Measurements from ENCODE around the gene PTPRN2.
A peak's percentile ranks its signal among the peaks of the same experiment; 100 is the strongest.

PTPRN2 gene

DNA sequence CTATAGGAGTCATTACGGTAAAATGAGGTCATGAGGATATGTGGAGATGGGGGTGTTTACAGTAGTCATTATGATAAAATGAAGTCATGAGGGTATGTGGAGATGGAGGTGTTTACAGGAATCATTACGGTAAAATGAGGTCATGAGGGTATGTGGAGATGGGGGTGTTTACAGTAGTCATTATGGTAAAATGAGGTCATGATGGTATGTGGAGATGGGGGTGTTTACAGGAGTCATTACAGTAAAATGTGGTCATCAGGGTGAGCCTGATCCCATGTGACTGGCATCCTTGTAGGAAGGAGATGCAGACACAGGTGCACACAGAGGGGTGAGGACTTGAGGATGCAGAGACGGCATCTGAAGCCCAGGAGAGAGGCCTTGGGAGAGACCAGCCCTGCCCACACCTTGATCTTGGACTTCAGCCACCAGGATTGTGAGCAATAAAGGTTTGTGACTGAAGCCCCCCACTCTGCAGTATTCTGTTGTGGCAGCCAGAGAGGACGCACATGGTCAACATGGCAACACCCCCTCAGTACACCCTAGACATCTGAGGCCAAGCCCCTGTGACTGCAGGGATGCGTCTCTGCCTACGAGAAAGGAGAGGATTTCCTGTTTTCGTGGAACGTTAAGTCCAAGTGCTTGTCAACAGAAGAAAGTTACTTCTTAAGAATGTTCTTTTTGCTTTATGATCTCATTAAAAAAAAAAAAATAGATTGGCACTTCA lies 706.4 kb downstream of the PTPRN2 start:
- no peak for DNase-seq

DNA sequence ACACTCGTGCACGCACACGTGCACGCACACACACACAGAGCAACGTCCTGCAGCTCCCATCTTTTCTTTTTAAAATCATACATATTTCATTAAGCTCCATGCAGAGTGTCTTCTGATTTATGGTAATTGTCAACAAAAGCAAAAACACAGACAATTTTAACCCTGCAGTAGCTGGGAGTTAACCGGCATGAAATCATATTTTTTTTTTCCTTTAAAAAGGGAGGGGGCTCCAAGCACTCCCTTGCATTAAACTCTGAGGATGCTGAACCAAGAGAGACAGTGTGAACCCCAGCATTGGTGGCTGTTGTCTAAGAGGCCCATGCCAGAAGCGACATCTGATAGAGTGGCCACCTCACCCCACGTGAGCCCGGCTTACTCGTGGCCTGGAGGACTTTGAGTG lies 708.2 kb downstream of the PTPRN2 start:
- no peak for DNase-seq

DNA sequence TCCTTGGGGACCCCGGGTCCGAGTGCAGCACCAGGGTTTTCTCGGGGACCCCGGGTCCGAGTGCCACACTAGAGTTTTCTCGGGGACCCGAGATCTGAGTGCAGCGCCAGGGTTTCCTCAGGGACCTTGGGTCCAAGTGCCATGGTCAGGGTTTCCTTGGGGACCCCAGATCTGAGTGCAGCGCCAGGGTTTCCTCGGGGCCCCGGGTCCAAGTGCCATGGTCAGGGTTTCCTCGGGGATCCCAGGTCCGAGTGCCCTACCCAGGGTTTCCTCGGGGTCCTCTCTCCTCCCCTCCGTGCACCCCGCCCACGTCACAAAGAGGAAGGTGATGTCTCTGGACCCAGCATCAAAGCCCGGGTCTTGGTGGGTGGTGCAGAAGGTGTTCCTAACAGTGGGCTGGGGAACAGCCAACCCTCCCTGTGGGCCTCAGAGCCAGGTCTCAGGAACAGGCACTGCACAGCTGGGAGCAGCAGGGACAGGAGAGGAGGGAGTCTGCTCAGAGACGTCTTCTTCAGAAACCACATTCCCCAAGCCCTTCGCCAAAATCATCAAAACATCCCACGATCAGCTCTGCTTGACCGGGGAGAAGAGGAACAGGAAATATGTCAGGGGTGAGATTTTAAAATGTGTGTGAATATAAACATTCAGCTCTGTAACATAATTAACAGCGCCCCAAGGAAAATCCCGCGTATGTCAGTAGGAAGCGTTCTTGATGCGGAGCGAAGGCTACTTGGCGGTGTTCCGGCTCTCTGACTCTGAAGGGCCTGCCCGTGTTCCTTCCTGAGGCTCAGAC lies 710.1 kb downstream of the PTPRN2 start:
- DNase-seq = no peak

DNA sequence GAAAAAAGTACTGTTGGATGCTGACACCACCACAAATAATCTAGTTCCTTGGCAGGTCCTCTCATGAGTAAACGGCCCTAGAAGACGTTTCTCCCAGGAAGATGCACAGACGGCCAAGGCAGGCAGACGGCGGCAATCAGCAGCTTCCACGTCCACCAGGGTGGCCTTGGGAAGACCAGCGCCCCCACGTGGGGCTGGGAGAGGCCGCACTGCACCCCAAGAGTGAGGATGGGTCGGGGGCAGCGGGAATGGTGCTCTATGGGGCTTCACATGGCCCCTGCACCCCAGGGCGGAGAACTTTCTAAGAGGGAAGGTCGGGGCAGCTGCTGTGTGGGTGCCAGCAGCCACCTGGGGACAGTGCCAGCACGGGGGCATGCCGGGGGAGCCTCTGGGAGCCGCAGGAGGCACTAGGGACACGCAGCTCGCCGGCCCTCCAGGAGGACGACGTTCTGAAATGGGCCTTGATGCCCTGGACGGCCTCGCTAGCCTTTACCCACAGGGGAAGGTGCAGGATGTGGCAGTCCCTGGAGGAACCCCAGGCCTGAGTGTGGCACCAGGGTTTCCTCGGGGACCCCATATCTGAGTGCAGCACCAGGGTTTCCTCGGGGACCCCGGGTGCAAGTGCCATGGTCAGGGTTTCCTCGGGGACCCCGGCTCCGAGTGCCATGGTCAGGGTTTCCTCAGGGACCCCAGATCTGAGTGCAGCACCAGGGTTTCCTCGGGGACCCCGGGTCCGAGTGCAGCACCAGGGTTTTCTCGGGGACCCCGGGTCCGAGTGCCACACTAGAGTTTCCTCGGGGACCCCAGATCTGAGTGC lies 710.9 kb downstream of the PTPRN2 start:
- no peak for DNase-seq

DNA sequence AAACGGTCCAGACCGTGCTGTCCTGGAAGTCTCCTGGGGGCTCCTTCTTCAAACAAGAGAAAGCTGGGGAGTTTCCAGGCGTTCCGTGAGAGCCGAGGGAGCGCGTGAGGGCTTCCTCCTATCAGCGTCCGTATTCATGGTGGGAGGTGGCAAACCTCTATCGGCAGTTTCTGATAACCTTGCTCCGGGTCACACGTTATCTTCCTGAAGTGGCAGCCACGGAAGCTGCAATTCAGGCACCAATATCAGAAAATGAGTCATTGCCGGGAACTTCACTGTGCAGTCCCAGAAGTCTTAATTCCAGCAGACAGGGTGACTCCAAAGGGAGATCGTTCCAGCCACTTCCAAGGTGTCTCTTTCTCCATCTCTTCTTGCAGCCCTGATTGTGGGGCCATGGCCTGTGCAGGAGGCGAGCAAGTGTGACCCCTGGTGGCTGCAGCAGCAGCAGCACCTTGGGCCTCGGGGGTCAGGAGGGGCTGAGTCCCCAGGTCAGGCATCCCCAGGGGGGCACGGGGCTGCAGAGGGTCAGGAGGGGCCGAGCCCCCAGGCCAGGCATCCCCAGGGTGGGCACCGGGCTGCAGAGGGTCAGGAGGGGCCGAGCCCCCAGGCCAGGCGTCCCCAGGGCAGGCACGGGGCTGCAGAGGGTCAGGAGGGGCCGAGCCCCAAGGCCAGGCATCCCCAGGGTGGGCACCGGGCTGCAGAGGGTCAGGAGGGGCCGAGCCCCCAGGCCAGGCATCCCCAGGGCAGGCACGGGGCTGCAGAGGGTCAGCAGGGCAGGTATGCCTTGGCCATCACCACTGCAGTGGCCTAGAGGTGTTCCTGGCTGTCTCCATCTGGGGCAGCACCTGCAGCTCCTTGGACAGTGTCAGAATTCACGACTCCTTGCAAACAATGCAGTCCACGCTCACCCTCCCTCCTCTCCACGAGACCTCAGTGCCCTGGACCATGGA lies 712.1 kb downstream of the PTPRN2 start:
- peak; percentile 72 for DNase-seq

DNA sequence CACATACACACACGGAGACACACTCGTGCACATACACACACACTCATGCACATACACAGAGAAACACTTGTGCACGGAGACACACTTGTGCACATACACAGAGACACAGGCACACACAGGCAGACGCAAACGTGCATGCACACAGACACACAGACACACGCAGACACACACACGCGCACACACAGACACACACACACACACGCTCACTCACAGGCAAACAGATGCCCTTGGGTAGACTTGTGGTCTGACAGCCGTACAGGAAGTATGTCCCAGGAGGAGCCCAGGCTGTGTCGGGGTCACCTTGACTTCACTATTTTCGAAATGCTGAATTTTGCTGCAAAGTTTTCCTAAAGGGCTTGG lies 712.8 kb downstream of the PTPRN2 start:
- no peak for DNase-seq

DNA sequence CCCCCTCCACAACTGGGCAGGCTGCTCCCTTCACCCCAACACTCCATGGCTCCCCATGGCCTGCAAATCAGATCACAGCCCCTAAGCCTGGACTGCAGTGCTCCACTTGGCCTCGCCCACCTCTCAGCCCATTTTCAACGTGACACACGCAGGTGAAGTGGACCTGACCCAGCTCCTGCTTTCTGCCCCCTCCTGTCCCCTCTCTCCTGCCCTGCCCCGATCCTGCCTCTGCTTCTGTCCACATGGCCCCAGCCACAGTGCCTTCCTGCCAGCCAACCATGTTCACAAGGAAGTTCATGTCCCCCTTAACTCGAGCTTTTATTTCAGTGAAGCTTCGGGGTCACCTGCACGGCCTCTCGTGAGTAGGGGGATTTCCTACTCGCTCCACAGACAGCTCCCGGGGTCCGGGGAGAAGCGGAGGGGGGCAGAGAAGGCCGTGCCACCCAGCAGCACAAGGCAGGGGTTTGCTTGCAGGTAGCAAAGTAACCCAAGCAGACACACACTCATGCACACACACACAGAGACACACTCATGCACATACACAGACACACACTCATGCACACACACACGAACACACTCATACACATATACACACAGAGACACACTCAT lies 713.3 kb downstream of the PTPRN2 start:
- no peak for DNase-seq

DNA sequence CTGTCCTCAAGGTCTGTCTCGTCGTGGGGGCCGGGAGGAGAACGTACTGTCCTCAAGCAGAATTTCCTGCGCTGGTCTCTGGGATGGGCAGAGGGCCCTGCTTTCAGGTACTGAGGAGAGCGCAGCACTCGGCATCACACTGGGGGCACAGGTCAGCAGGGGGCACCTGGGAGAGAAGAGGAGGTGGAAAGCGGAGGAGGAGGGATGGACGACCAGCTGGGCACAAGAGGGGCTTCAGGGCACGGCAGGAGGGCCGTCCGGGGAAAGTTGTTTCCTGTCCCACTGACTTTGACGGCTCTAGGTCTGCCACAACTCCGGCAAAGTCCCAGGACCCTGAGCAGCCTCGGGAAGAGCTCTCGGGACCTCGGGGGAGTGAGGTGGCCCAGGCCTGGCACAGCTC lies 714.0 kb downstream of the PTPRN2 start:
- no peak for DNase-seq

DNA sequence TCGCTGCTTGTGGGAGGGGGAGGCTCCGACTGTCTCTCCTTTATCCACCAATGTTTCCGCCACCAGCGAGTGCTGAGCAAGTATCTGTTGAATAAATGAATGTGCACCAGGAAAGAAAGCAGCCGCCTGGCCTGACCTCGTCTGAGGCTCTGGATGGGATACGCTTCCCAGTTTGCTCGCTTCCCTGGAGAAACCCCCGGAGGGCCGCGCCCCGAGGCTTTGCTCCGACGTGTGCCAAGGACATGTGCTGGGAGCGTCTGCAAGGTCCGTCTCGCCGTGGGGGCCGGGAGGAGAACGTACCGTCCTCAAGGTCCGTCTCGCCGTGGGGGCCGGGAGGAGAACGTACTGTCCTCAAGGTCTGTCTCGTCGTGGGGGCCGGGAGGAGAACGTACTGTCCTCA lies 714.4 kb downstream of the PTPRN2 start:
- no peak for DNase-seq

DNA sequence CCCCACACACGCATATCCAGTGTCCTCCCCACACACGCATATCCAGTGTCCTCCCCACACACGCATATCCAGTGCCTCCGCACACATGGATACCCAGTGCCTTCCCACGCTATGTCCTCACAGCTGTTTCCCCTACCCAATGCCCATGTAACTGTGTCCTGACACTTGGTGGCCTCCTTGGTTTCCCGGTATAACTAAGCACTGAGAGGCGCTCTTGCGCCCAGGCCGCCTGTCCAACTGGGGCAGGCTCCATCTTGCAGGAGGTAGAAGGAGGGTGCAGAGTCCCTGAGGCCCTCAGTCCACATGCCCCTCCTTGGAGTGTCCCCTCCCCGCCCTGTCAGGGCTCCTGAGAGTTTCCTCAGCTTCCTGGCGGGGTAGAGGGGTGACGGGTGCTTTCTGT lies 715.2 kb downstream of the PTPRN2 start:
- DNase-seq = no peak

DNA sequence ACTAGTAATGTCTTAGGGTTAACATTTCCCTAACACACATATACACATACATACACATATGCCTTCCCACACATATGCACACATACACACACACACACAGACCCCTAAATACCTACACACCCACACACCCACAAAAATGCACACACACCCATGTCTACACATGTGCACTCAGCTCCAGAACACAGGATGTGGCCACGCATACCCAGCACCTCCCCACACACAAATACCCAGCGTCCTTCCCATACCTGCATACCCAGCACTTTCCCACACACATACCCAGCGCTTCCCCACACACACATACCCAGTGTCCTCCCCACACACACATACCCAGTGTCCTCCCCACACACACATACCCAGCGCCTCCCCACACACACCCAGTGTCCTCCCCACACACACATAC lies 715.9 kb downstream of the PTPRN2 start:
- no peak for DNase-seq

DNA sequence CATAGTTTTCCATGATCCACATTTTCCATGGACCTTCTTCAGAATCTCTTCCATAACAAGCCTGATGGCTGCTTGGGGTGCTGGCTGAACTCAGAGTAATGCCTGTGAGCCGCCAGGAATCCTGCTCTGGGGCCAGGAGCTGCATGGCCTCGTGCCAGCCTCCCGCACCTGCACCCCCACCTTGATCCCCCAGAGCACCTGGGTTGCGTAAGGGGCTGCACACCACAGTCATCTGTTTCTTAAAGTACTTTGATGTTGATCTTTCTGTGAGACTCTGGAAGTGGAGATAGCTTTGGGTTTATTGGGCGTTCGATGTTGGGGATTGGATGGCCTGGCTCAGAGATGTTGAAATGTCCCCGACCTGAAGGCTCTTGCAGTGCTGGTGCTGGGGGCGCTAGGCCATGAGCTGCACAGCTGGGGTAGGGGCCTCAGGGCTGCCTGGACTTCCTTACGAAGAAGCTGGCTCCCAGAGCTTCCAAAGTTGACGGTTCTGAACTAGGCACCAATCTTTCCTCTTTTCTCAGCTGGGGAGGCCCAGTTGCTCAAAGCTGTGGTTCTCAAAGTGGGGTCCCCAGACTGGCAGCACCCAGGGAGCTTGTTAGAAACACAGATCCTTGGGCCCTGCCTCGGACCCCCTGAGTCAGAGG lies 716.9 kb downstream of the PTPRN2 start:
- DNase-seq = no peak

DNA sequence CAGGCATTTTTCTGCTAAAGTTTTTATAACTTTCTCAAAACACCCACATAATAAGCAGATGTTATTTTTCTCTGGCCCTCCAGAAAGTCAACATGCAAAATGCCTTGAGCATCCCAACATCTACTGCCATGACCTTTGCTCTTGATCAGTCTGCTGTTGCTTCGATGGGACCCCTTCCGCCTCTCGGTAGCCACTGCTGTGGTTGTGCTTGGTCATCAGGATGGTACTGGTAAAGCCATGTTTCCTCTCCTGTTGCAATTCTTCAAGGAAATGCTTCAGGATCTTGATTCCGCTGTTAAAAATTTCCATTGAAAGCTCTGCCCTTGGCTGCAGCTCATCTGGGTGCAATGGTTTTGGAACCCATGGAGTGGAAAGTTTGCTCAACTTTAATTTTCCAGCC lies 717.8 kb downstream of the PTPRN2 start:
- DNase-seq = no peak

DNA sequence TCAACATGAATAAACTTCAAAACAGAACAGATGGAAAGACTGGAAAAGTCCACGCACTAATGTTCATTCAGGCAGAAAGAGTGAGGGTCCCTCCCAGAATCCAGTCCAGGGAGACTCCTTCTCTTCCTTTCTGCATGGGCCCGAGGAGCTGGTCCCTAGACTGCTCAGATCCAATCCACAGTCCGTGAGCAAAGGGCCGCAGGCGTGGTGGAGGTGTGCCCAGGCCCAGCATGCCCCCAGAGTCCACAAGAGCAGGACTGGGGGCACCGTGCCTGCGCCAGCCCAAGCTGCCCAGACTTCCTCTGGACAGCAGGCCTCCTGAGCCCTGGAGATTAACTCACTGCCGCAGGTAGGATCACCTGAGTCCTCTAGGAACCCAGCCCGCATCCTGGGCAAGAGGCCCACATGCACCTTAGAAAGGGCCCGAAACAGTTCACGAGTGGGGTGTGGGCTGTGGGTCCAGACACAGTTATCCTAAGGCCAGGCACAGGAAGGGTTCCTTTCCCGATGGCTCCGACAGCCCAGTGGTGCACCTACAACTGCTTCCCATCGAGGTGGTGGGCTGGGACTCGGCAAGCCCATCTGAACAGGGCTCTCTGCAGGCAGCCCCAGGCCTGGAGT lies 719.8 kb downstream of the PTPRN2 start:
- DNase-seq = no peak

DNA sequence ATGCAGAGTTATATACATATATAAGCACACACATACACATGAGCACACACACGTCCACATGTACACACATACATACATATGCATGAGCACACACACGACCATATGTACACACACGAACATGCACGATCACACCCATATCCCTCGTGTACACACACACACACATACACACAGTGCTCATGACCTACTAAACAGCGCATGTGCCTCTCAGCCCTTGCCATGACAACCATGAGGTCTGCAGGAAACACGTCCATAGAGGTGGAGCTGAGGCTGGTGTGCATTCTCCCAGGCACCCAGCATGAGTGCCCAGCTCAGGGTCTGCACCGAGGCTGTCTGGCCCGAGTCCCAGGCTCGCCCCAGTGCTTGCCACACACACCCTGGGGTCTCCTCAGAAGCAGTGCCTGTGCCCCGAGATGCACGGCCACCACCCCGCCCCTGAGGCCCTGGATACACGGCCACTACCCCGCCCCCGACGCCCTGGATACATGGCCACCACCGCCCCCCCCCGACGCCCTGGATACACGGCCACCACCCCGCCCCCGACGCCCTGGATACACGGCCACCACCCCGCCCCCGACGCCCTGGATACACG lies 721.2 kb downstream of the PTPRN2 start:
- DNase-seq = no peak

DNA sequence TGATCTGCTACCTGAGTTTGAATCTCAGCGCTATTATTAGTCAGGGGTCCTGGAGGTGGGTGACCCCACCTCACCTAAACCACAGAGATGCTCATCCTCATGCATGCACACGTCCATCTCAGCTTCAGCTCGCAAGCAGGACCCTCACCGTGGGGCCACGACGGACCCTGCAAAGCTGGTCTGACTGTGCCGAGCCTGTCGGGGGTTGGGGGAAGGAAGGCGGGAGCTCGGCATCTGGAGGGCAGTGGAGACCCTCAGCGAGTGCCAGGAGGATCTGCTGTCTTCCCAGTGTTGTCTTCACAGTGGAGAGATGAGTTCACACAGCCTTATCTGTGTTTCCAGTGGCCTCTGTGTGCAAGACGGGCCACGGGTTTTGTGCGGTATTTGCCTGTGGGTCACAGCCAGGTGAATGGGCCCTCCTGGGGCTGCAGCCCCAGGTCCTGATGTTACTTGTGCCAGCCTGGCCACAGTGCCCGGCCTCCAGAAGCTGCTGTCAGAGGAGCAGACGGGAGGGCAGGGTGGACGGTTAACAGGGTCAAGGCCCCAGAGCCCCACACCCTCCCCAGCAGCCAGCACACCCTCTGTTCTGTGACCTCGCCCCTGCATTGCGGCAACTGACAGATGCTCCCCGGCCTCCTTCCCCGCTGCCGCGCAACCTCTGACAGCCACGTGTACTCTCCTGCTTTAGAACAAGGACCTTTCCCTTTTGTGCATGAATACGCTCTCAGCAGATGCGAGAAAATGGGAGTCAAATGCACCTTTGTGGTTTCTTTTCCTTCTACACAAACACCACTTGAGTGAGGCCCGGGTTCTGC lies 722.1 kb downstream of the PTPRN2 start:
- no peak for DNase-seq

DNA sequence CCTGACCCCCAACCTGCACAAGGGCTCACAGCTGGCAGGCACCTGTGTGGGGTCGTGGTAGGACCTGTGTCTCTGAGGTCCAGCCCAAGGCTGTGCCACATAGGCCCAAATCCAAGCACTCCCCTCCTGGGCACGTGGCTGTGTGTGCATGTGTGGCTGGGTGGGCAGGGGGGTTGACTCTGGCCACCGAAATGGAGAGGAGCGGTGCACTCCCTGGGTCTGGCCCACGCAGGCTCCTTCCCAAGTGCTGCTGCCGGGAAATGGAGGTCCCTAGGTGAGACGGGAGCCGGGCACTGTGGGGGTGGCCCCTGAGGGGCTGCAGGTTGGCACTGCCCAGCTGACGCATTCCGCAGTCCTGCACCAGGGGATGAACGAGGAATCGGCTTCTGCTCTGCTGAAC lies 722.7 kb downstream of the PTPRN2 start:
- no peak for DNase-seq

DNA sequence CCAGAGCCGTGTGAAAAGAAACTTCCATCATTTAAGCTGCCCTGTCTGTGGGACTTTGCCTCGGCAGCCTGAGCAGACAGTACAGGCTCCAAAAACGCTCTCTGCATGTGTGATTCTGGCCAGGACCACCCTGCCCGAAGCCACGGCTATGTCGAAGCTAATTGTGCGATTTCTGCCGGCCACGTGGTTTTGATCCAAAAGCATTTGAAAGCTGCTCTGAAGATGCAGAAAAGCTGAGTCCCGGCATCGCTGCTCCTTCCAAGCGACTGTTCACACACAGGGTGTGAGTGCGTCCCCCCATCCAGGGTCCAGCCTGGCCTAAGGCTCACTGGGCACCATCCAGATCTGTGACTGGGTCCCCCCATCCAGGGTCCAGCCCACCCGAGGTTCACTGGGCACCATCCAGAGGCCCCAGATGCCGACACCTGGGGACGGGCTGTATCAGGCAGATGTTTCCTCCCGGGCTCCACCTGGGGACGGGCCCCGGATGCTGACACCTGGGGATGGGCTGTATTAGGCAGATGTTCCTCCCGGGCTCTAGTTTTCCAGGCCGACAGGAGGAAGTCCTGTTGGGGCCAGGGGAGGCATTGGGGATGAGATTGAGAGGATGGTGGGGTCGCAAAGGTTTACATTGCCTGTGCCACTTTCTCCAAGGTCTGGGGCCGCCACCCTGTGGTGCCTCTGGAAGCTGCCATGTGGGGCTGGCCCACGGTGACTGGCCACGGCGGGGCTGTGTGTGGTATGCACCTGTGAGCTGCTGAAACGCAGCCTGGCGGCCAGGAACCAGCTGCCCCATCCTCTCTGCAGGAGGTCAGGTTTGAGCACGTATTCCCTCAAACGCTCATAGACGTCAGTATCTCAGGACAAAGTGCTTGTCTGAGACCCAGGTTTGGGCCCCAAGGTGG lies 723.5 kb downstream of the PTPRN2 start:
- no peak for DNase-seq

DNA sequence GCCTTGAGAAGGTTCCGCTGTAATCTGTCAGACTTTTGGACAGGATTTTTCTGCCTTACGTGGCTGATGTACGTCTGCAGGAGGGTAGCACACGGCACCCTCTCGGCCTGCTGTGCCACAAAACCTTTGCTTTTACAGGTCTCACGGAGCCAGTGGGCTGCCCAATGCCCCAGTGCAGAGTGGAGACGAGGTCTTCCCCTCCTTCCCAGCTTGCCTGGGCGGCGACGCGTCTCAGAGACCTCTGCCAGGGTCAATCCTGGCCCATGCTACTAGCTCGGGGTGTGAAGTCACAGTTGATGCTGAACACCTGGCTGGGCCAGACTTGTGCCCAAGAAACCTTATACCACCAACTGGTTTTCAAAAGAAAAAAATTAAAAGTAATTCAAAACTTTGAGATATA lies 724.4 kb downstream of the PTPRN2 start:
- DNase-seq = no peak
